Measurements from ENCODE around the gene CBX7. TPM values are rescaled to one million over a fixed set of nuclear protein-coding genes. Genes with fewer than 3 reads are reported as not detected.

Gene CBX7
- total and polyA plus RNA-seq, 4 experiments from 2014 or later, result 22.8 to 198 (median 110) TPM

GRCh38 chr22:39183991-39184585 lies 31.6 kb upstream of the CBX7 start:
- ChIA-PET POLR2A (ENCODE audit: partially characterized antibody) (no interaction called here), CTCF (ENCODE audit: partially characterized antibody) (interaction anchor here (0.7 to 1.3 kb wide), 3 partner anchors 13 to 132 kb away, joined by 3 to 4 read pairs (median 4); no protein-coding TSS in a partner anchor)
- H3K27me3 ChIP-seq (ENCODE audit: insufficient read depth, low read length), result no peaks in the 10 kb centered on the region
- Mint-ChIP-seq H3K9me3 (peaks cover 0 to 4% (median under 1%) of the 10 kb centered on the region in 8 donors), H3K27ac (no peak overlapping the region), H3K4me1 (peaks cover 0 to 8% (median 5%) of the 10 kb centered on the region in 4 donors), H3K36me3 (peaks cover 0 to 4% of the 10 kb centered on the region in 2 donors), H3K27me3 (no peaks in the 10 kb centered on the region), H3K4me3 (no peak overlapping the region)
- no peaks in the 10 kb centered on the region for H3K4me1 ChIP-seq (ENCODE audit: insufficient read depth, low read length)
- DNase-seq, result no peak
- intact Hi-C loops (cut with micrococcal nuclease), result no loop called here
- no peak overlapping the region for H3K4me3 ChIP-seq (ENCODE audit: low read length in 2 of 2)
- H3K27ac ChIP-seq (ENCODE audit: low read depth, low read length), result no peak overlapping the region
- no peaks in the 10 kb centered on the region for H3K9me3 ChIP-seq (ENCODE audit: control insufficient read depth in 1 of 2, low read length in 2 of 2)
- no peaks in the 10 kb centered on the region for H3K36me3 ChIP-seq (ENCODE audit: insufficient read depth, low read length)

GRCh38 chr22:39182478-39183030 lies 30.1 kb upstream of the CBX7 start:
- POLR2A ChIA-PET (ENCODE audit: partially characterized antibody), result interaction anchor here (0.9 to 1.8 kb wide), 3 partner anchors 8 to 136 kb away, joined by 4 read pairs; partner anchors contain the start of gene RPL3
- no peak overlapping the region for H3K4me3 ChIP-seq (ENCODE audit: low read length in 2 of 2)
- intact Hi-C loops (cut with micrococcal nuclease), result no loop called here
- Mint-ChIP-seq H3K4me1 (peaks cover 7 to 23% (median 19%) of the 10 kb centered on the region in 4 donors), H3K27me3 (no peaks in the 10 kb centered on the region), H3K36me3 (peaks cover 0 to 4% of the 10 kb centered on the region in 2 donors), H3K9me3 (peaks cover 0 to 4% (median 0%) of the 10 kb centered on the region in 8 donors), H3K27ac (peak overlapping the region in 3 of 7 donors; percentile 48 to 76 (median 68)), H3K4me3 (no peak overlapping the region)
- peaks cover 8% of the 10 kb centered on the region for H3K4me1 ChIP-seq (ENCODE audit: insufficient read depth, low read length)
- H3K9me3 ChIP-seq (ENCODE audit: control insufficient read depth in 1 of 2, low read length in 2 of 2), result no peaks in the 10 kb centered on the region
- no peaks in the 10 kb centered on the region for H3K36me3 ChIP-seq (ENCODE audit: insufficient read depth, low read length)
- CTCF ChIA-PET (ENCODE audit: partially characterized antibody), result interaction anchor here (0.5 to 1.2 kb wide), 5 partner anchors 11 to 133 kb away, joined by 3 to 4 read pairs (median 3); no protein-coding TSS in a partner anchor
- no peak for DNase-seq
- H3K27me3 ChIP-seq (ENCODE audit: insufficient read depth, low read length), result no peaks in the 10 kb centered on the region
- no peak overlapping the region for H3K27ac ChIP-seq (ENCODE audit: low read depth, low read length)

GRCh38 chr22:39181778-39182177 lies 29.3 kb upstream of the CBX7 start:
- H3K4me3 ChIP-seq (ENCODE audit: low read length in 2 of 2), result no peak overlapping the region
- H3K27me3 ChIP-seq (ENCODE audit: insufficient read depth, low read length), result no peaks in the 10 kb centered on the region
- peaks cover 0 to 4% of the 10 kb centered on the region in 2 donors for H3K36me3 Mint-ChIP-seq
- intact Hi-C loops (cut with micrococcal nuclease), result no loop called here
- H3K4me1 Mint-ChIP-seq, result peaks cover 10 to 27% (median 22%) of the 10 kb centered on the region in 4 donors
- ChIA-PET POLR2A (ENCODE audit: partially characterized antibody) (interaction anchor here (1.1 to 1.8 kb wide), 2 partner anchors 8 to 137 kb away, joined by 4 read pairs; partner anchors contain the start of gene RPL3), CTCF (ENCODE audit: partially characterized antibody) (interaction anchor here (1.1 to 1.2 kb wide), 4 partner anchors 10 to 134 kb away, joined by 3 to 4 read pairs (median 3); no protein-coding TSS in a partner anchor)
- no peak overlapping the region for H3K27ac ChIP-seq (ENCODE audit: low read depth, low read length)
- peaks cover 0 to 4% (median 0%) of the 10 kb centered on the region in 8 donors for H3K9me3 Mint-ChIP-seq
- no peaks in the 10 kb centered on the region for H3K36me3 ChIP-seq (ENCODE audit: insufficient read depth, low read length)
- H3K27ac Mint-ChIP-seq, result no peak overlapping the region
- H3K9me3 ChIP-seq (ENCODE audit: control insufficient read depth in 1 of 2, low read length in 2 of 2), result no peaks in the 10 kb centered on the region
- no peak for DNase-seq
- no peaks in the 10 kb centered on the region for H3K27me3 Mint-ChIP-seq
- H3K4me3 Mint-ChIP-seq, result no peak overlapping the region
- H3K4me1 ChIP-seq (ENCODE audit: insufficient read depth, low read length), result peaks cover 15% of the 10 kb centered on the region

- ChIA-PET POLR2A (ENCODE audit: partially characterized antibody) (interaction anchor here (1.8 kb wide), 1 partner anchor 8 kb away, joined by 4 read pairs; no protein-coding TSS in a partner anchor), CTCF (ENCODE audit: partially characterized antibody) (interaction anchor here (1.1 to 3.0 kb wide), 4 partner anchors 10 to 135 kb away, joined by 3 to 13 read pairs (median 3); no protein-coding TSS in a partner anchor)
- DNase-seq, result no peak
- peaks cover 10 to 27% (median 22%) of the 10 kb centered on the region in 4 donors for H3K4me1 Mint-ChIP-seq
- H3K4me3 Mint-ChIP-seq, result no peak overlapping the region
- H3K27ac Mint-ChIP-seq, result no peak overlapping the region
- no peak overlapping the region for H3K4me3 ChIP-seq (ENCODE audit: low read length in 2 of 2)
- no peaks in the 10 kb centered on the region for H3K27me3 ChIP-seq (ENCODE audit: insufficient read depth, low read length)
- peaks cover 15% of the 10 kb centered on the region for H3K4me1 ChIP-seq (ENCODE audit: insufficient read depth, low read length)
- H3K9me3 Mint-ChIP-seq, result peaks cover 0 to 4% (median 0%) of the 10 kb centered on the region in 8 donors
- H3K27ac ChIP-seq (ENCODE audit: low read depth, low read length), result no peak overlapping the region
- H3K36me3 Mint-ChIP-seq, result peaks cover 0 to 4% of the 10 kb centered on the region in 2 donors
- H3K9me3 ChIP-seq (ENCODE audit: control insufficient read depth in 1 of 2, low read length in 2 of 2), result no peaks in the 10 kb centered on the region
- H3K27me3 Mint-ChIP-seq, result no peaks in the 10 kb centered on the region
- no peaks in the 10 kb centered on the region for H3K36me3 ChIP-seq (ENCODE audit: insufficient read depth, low read length)
- intact Hi-C loops (cut with micrococcal nuclease), result no loop called here
Observed at GRCh38 chr22:39181356-39181755, 28.9 kb upstream of the CBX7 start.

DNA sequence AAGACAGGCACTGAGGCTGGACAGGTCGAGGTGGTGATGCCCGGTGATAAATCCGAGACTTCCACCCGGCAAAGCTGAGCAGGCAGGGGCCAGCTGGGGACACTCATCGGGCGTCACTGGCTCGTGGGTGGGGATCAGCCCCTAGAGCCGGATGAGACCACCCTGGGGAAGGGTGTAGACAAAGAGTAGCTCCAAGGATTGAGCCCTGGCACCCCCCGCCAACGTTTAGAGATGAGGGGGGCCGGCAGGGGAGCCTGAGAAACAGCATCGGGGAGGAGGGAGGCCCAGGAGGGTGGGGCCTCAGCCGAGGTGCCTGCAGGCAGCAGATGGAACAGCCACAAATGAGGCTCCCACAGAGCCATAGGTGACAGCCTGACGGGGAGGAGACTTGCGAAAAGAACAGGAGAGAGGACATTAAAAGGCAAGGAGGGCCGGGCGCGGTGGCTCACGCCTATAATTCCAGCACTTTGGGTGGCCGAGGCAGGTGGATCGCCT lies 27.4 kb upstream of the CBX7 start:
- Mint-ChIP-seq H3K36me3 (peaks cover 0 to 4% of the 10 kb centered on the region in 2 donors), H3K27ac (no peak overlapping the region), H3K27me3 (no peaks in the 10 kb centered on the region), H3K9me3 (peaks cover 0 to 4% (median 0%) of the 10 kb centered on the region in 8 donors), H3K4me1 (peaks cover 10 to 35% (median 28%) of the 10 kb centered on the region in 4 donors), H3K4me3 (no peak overlapping the region)
- Histone ChIP-seq H3K4me3 (ENCODE audit: low read length in 2 of 2) (no peak overlapping the region), H3K27ac (ENCODE audit: low read depth, low read length) (no peak overlapping the region), H3K9me3 (ENCODE audit: control insufficient read depth in 1 of 2, low read length in 2 of 2) (no peaks in the 10 kb centered on the region), H3K27me3 (ENCODE audit: insufficient read depth, low read length) (no peaks in the 10 kb centered on the region), H3K36me3 (ENCODE audit: insufficient read depth, low read length) (no peaks in the 10 kb centered on the region), H3K4me1 (ENCODE audit: insufficient read depth, low read length) (peaks cover 25% of the 10 kb centered on the region)
- intact Hi-C loops (cut with micrococcal nuclease), result no loop called here
- DNase-seq, result no peak
- POLR2A ChIA-PET (ENCODE audit: partially characterized antibody), result interaction anchor here (1.3 to 1.5 kb wide), 3 partner anchors 9 to 139 kb away, joined by 6 to 7 read pairs (median 6); partner anchors contain the start of gene RPL3
- CTCF ChIA-PET (ENCODE audit: partially characterized antibody), result interaction anchor here (0.6 to 3.0 kb wide), 3 partner anchors 9 to 1113 kb away, joined by 3 to 13 read pairs (median 4); no protein-coding TSS in a partner anchor

GRCh38 chr22:39179401-39179827 lies 26.9 kb upstream of the CBX7 start:
- H3K4me3 Mint-ChIP-seq, result no peak overlapping the region
- H3K4me1 ChIP-seq (ENCODE audit: insufficient read depth, low read length), result peaks cover 30% of the 10 kb centered on the region
- intact Hi-C loops (cut with micrococcal nuclease), result no loop called here
- peak overlapping the region in 2 of 7 donors; percentile 74 to 79 for H3K27ac Mint-ChIP-seq
- no peaks in the 10 kb centered on the region for H3K9me3 ChIP-seq (ENCODE audit: control insufficient read depth in 1 of 2, low read length in 2 of 2)
- no peaks in the 10 kb centered on the region for H3K27me3 Mint-ChIP-seq
- POLR2A ChIA-PET (ENCODE audit: partially characterized antibody), result interaction anchor here (1.0 to 1.5 kb wide), 5 partner anchors 9 to 140 kb away, joined by 3 to 7 read pairs (median 6); partner anchors contain the start of gene RPL3
- H3K4me3 ChIP-seq (ENCODE audit: low read length in 2 of 2), result no peak overlapping the region
- H3K9me3 Mint-ChIP-seq, result peaks cover 0 to 4% (median 0%) of the 10 kb centered on the region in 8 donors
- CTCF ChIA-PET (ENCODE audit: partially characterized antibody), result interaction anchor here (0.6 to 3.0 kb wide), 3 partner anchors 9 to 1112 kb away, joined by 3 to 13 read pairs (median 4); no protein-coding TSS in a partner anchor
- peaks cover 0 to 4% of the 10 kb centered on the region in 2 donors for H3K36me3 Mint-ChIP-seq
- no peak for DNase-seq
- no peak overlapping the region for H3K27ac ChIP-seq (ENCODE audit: low read depth, low read length)
- no peaks in the 10 kb centered on the region for H3K36me3 ChIP-seq (ENCODE audit: insufficient read depth, low read length)
- no peaks in the 10 kb centered on the region for H3K27me3 ChIP-seq (ENCODE audit: insufficient read depth, low read length)
- H3K4me1 Mint-ChIP-seq, result peaks cover 14 to 39% (median 32%) of the 10 kb centered on the region in 4 donors
